DND-41 (cell line): ENCODE results near the gene MAP3K1.

ENCODE experiments used
- EZH2 ChIP-seq: IDR thresholded peaks from 3 replicates; pipeline ENCODE4 v1.6.1; 2012; ENCODE audit warnings: borderline replicate concordance, low read depth, mild to moderate bottlenecking, moderate library complexity, low read length, inconsistent platforms; ENCODE audit not compliant: severe bottlenecking
- TF ChIP-seq, protein P1 (sequence below): IDR thresholded peaks from 2 replicates; pipeline ENCODE4 v1.5.1; 2012; ENCODE audit warnings: borderline replicate concordance, low read length, moderate library complexity, mild to moderate bottlenecking; ENCODE audit not compliant: poor library complexity, severe bottlenecking; ENCODE audit errors: extremely low read depth

DNA sequence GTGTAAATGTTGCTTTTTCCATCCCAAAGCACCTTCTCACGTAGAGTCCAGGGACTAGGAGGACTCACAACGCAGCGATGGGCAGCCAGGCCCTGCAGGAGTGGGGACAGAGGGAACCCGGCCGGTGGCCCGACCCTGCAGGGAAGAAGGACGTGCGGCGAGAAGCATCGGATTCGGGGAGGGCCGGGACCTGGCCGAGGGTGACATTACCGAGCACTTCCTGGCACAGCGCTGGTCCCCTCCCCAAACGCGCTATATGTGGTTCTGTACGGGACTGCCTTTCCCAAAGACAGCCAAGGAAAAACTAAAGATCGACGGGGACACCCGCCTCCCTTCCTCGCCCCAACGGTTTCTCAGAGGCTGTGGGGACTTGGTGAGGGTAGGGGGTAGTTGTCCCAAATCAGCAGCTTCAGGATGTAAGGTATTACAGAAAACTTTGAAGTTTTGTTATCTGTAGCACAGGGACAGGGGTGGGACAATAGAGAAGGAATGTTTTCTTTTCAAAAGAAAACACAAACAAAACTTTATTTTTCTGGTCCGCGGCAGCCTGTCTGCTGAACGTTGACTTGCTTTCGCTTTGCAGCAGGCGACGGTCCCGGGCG is 887 bp upstream of the MAP3K1 start:
- TF ChIP-seq, protein P1, sequence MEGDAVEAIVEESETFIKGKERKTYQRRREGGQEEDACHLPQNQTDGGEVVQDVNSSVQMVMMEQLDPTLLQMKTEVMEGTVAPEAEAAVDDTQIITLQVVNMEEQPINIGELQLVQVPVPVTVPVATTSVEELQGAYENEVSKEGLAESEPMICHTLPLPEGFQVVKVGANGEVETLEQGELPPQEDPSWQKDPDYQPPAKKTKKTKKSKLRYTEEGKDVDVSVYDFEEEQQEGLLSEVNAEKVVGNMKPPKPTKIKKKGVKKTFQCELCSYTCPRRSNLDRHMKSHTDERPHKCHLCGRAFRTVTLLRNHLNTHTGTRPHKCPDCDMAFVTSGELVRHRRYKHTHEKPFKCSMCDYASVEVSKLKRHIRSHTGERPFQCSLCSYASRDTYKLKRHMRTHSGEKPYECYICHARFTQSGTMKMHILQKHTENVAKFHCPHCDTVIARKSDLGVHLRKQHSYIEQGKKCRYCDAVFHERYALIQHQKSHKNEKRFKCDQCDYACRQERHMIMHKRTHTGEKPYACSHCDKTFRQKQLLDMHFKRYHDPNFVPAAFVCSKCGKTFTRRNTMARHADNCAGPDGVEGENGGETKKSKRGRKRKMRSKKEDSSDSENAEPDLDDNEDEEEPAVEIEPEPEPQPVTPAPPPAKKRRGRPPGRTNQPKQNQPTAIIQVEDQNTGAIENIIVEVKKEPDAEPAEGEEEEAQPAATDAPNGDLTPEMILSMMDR: no peak
- peak; percentile 89 for TF ChIP-seq EZH2
